Measurements from ENCODE around the gene CLNK.
"Not testable (repeated sequence)": the region's sequence is repeated elsewhere in the genome, so short reads cannot be mapped to it uniquely, and the experiment has no call there.

Gene CLNK

GRCh38 chr4:10656988-10657387, 27.6 kb downstream of the CLNK start:
- peak; percentile 42 for DNase-seq

- DNase-seq, result peak; percentile 26
These were observed 28.1 kb downstream of the CLNK start for GRCh38 chr4:10656420-10656819.

GRCh38 chr4:10655968-10656367, 28.6 kb downstream of the CLNK start:
- DNase-seq, result no peak

GRCh38 chr4:10648479-10648878, 36.1 kb downstream of the CLNK start:
- no peak for DNase-seq

- no peak for DNase-seq
These were observed 36.7 kb downstream of the CLNK start for GRCh38 chr4:10647846-10648245.

- DNase-seq, result no peak
These were observed 40.8 kb downstream of the CLNK start for GRCh38 chr4:10643600-10644425.

- DNase-seq, result no peak
These were observed 43.9 kb downstream of the CLNK start for GRCh38 chr4:10640561-10641201.

GRCh38 chr4:10639664-10640063, 44.9 kb downstream of the CLNK start:
- DNase-seq, result no peak

GRCh38 chr4:10639100-10639499, 45.5 kb downstream of the CLNK start:
- no peak for DNase-seq

GRCh38 chr4:10635091-10635490, 49.5 kb downstream of the CLNK start:
- DNase-seq, result peak; percentile 7

- no peak for DNase-seq
These were observed 55.2 kb downstream of the CLNK start for GRCh38 chr4:10629394-10629793.

- no peak for DNase-seq
These were observed 59.4 kb downstream of the CLNK start for GRCh38 chr4:10625131-10625530.

- no peak for DNase-seq
These were observed 60.7 kb downstream of the CLNK start for GRCh38 chr4:10623862-10624261.

- no peak for DNase-seq
These were observed 61.3 kb downstream of the CLNK start for GRCh38 chr4:10623241-10623640.

GRCh38 chr4:10622728-10623127, 61.8 kb downstream of the CLNK start:
- DNase-seq, result peak; percentile 52

GRCh38 chr4:10620935-10621488, 63.6 kb downstream of the CLNK start:
- DNase-seq, result peak; percentile 3

- no peak for DNase-seq
These were observed 64.7 kb downstream of the CLNK start for GRCh38 chr4:10619855-10620254.

GRCh38 chr4:10619220-10619619, 65.3 kb downstream of the CLNK start:
- DNase-seq, result peak; percentile 48

GRCh38 chr4:10614926-10615325, 69.6 kb downstream of the CLNK start:
- not testable (repeated sequence) for DNase-seq

- DNase-seq, result no peak
These were observed 70.6 kb downstream of the CLNK start for GRCh38 chr4:10613926-10614478.

GRCh38 chr4:10612476-10612875, 72.1 kb downstream of the CLNK start:
- no peak for DNase-seq

- DNase-seq, result no peak
These were observed 72.9 kb downstream of the CLNK start for GRCh38 chr4:10611673-10612072.

- no peak for DNase-seq
These were observed 75.9 kb downstream of the CLNK start for GRCh38 chr4:10608501-10609219.
